SHP77 (cell line): Measurements from ENCODE around the gene NUTM2D.
"Not testable (repeated sequence)": the region's sequence is repeated elsewhere in the genome, so short reads cannot be mapped to it uniquely, and the experiment has no call there.

Source experiments
- DNase-seq, 2 experiments: peaks; one replicate each; lab custom pipeline; 2025; lab: John Stamatoyannopoulos, UW

NUTM2D gene

GRCh38 chr10:87357444-87357843 is at the start of gene NUTM2D:
Gene NUTM2D (plus strand): TSS chr10:87357744. CDS start chr10:87358266, 522 bp downstream.
- not testable (repeated sequence) for DNase-seq

GRCh38 chr10:87308702-87309101 is 48.8 kb upstream of the NUTM2D start:
- DNase-seq: not testable (repeated sequence)

- DNase-seq: not testable (repeated sequence)
Measured at GRCh38 chr10:87309657-87310056, 47.9 kb upstream of the NUTM2D start.

- not testable (repeated sequence) for DNase-seq
Measured at GRCh38 chr10:87311521-87311920, 46.0 kb upstream of the NUTM2D start.

GRCh38 chr10:87313649-87314359 is 43.7 kb upstream of the NUTM2D start:
- not testable (repeated sequence) for DNase-seq

- not testable (repeated sequence) for DNase-seq
Measured at GRCh38 chr10:87314360-87314973, 43.1 kb upstream of the NUTM2D start.

- DNase-seq: not testable (repeated sequence)
Measured at GRCh38 chr10:87321505-87321904, 36.0 kb upstream of the NUTM2D start.

- DNase-seq: not testable (repeated sequence)
Measured at GRCh38 chr10:87324559-87324958, 33.0 kb upstream of the NUTM2D start.

- not testable (repeated sequence) for DNase-seq
Measured at GRCh38 chr10:87327958-87328357, 29.6 kb upstream of the NUTM2D start.

- not testable (repeated sequence) for DNase-seq
Measured at GRCh38 chr10:87329131-87329530, 28.4 kb upstream of the NUTM2D start.

- DNase-seq: not testable (repeated sequence)
Measured at GRCh38 chr10:87332687-87333086, 24.9 kb upstream of the NUTM2D start.

- DNase-seq: not testable (repeated sequence)
Measured at GRCh38 chr10:87340411-87340810, 17.1 kb upstream of the NUTM2D start.

GRCh38 chr10:87341546-87342142 is 15.9 kb upstream of the NUTM2D start:
- DNase-seq: not testable (repeated sequence)

GRCh38 chr10:87342249-87342710 is 15.3 kb upstream of the NUTM2D start:
- DNase-seq: peak; percentile 47 to 72

- peak; percentile 8 to 13 for DNase-seq
Measured at GRCh38 chr10:87342711-87343258, 14.8 kb upstream of the NUTM2D start.

- DNase-seq: not testable (repeated sequence)
Measured at GRCh38 chr10:87345743-87346142, 11.8 kb upstream of the NUTM2D start.

GRCh38 chr10:87350161-87350560 is 7.4 kb upstream of the NUTM2D start:
- DNase-seq: not testable (repeated sequence)

GRCh38 chr10:87352825-87353224 is 4.7 kb upstream of the NUTM2D start:
- not testable (repeated sequence) for DNase-seq

GRCh38 chr10:87355110-87355509 is 2.4 kb upstream of the NUTM2D start:
- DNase-seq: not testable (repeated sequence)

GRCh38 chr10:87358159-87358558 is 615 bp downstream of the NUTM2D start:
- not testable (repeated sequence) for DNase-seq

GRCh38 chr10:87369514-87370112 is 12.1 kb downstream of the NUTM2D start:
- not testable (repeated sequence) for DNase-seq

- not testable (repeated sequence) for DNase-seq
Measured at GRCh38 chr10:87374091-87374490, 16.5 kb downstream of the NUTM2D start.
